ENCODE data around the gene RABGAP1.

DNA sequence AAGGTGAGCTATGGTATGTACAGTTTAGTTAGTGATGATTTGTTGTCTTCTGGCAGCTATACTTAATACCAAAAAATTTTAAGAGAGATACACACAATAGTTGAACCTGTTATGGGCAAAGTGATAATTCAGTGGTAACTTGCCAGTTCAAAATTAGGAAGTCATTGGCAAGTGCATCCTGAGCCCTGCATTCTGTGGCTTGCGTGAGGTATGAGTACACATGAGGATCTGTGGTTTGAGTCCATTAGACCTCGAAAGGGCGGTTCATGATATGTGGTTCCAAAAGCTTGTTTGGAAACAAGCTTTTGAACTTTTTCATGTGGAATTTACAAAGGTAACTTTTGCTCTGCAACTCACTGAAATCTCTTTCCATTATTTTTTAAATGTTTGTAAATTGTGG lies 139.6 kb downstream of the RABGAP1 start:
- TF ChIP-seq, protein P1, sequence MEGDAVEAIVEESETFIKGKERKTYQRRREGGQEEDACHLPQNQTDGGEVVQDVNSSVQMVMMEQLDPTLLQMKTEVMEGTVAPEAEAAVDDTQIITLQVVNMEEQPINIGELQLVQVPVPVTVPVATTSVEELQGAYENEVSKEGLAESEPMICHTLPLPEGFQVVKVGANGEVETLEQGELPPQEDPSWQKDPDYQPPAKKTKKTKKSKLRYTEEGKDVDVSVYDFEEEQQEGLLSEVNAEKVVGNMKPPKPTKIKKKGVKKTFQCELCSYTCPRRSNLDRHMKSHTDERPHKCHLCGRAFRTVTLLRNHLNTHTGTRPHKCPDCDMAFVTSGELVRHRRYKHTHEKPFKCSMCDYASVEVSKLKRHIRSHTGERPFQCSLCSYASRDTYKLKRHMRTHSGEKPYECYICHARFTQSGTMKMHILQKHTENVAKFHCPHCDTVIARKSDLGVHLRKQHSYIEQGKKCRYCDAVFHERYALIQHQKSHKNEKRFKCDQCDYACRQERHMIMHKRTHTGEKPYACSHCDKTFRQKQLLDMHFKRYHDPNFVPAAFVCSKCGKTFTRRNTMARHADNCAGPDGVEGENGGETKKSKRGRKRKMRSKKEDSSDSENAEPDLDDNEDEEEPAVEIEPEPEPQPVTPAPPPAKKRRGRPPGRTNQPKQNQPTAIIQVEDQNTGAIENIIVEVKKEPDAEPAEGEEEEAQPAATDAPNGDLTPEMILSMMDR (IDR thresholded peaks at IDR 0.05) = no peak
- TF ChIP-seq REST (IDR thresholded peaks at IDR 0.05; ENCODE audit: low read depth, low read length) = no peak
- TF ChIP-seq TAF1 (IDR thresholded peaks at IDR 0.05; ENCODE audit: borderline replicate concordance, low read depth, low read length) = no peak
- TF ChIP-seq GABPA (IDR thresholded peaks at IDR 0.05; ENCODE audit: low read depth) = no peak
- TF ChIP-seq POLR2AphosphoS5 (IDR thresholded peaks at IDR 0.05; ENCODE audit: low read depth, low read length) = no peak
- no peak for TF ChIP-seq YY1 (IDR thresholded peaks at IDR 0.05; ENCODE audit: low read depth)
- TF ChIP-seq FOXM1 (IDR thresholded peaks at IDR 0.05; ENCODE audit: low read depth) = no peak
- TF ChIP-seq EZH2phosphoT487 (IDR thresholded peaks at IDR 0.05; ENCODE audit: borderline replicate concordance, low read depth) = no peak
- TF ChIP-seq MXI1 (IDR thresholded peaks at IDR 0.05; ENCODE audit: low read depth, low read length) = no peak
- TF ChIP-seq GATA2 (CRISPR knock-in tag; IDR thresholded peaks at IDR 0.05) = no peak
- TF ChIP-seq TEAD4 (IDR thresholded peaks at IDR 0.05; ENCODE audit: borderline replicate concordance, insufficient read depth) = no peak
